Naive thymus-derived CD4-positive, alpha-beta T cell (primary cell): ENCODE measurements around the gene GPR32. TPM values are rescaled to one million over a fixed set of nuclear protein-coding genes. Genes with fewer than 3 reads are reported as not detected.
A peak's percentile ranks its signal among the peaks of the same experiment; 100 is the strongest.

Source experiments
- ATAC-seq: fragments of 150-1000 bp; cut with Tn5 transposase; 2 replicates; pipeline ENCODE4 v1.10.0; 2021; ENCODE audit warnings: mild to moderate bottlenecking, moderate library complexity
- CTCF ChIA-PET: fragments of 350-600 bp; sonication (Branson Sonifier 250); formaldehyde crosslinking; loops from one replicate; lab custom pipeline; 2021; ENCODE audit warnings: antibody characterized with exemption; lab: Charles Lee
- POLR2A ChIA-PET: fragments of 350-600 bp; sonication (Branson Sonifier 250); formaldehyde crosslinking; loops from one replicate; lab custom pipeline; 2021; ENCODE audit warnings: antibody characterized with exemption, inconsistent platforms; lab: Charles Lee
- DNase-seq, 9 donors: peaks; one replicate each; pipeline versions ENCODE4 v3.0.0 to v3.0.0-alpha.2; 2020 to 2022; ENCODE audit warnings: mixed read lengths in 1 of 9
- H3K27ac ChIP-seq: one replicate; pipeline ENCODE4 v1.7.0; 2013; ENCODE audit warnings: mild to moderate bottlenecking, low read depth, low read length, moderate library complexity
- H3K27me3 ChIP-seq, 2 donors: one replicate each; pipeline ENCODE4 v1.7.0; 2013; ENCODE audit warnings: low read length in 2 of 2, mild to moderate bottlenecking in 2 of 2, moderate library complexity in 2 of 2; ENCODE audit not compliant: control insufficient read depth in 2 of 2, insufficient read depth in 2 of 2
- H3K36me3 ChIP-seq, 3 experiments: 1 replicate in 2 of 3; 2 replicates in 1 of 3; pipeline ENCODE4 v1.7.0; 2013; ENCODE audit warnings: low read length in 3 of 3, mild to moderate bottlenecking in 3 of 3, moderate library complexity in 1 of 3; ENCODE audit not compliant: insufficient read depth in 3 of 3, control insufficient read depth in 2 of 3
- H3K4me1 ChIP-seq, 2 donors: one replicate each; pipeline ENCODE4 v1.7.0; 2013; ENCODE audit warnings: low read length in 2 of 2, mild to moderate bottlenecking in 2 of 2, moderate library complexity in 1 of 2; ENCODE audit not compliant: control insufficient read depth in 2 of 2, insufficient read depth in 2 of 2
- H3K4me3 ChIP-seq: 2 replicates; pipeline ENCODE4 v1.7.0; 2013; ENCODE audit warnings: mild to moderate bottlenecking, low read length
- H3K9me3 ChIP-seq, 3 experiments: 1 replicate in 2 of 3; 2 replicates in 1 of 3; pipeline ENCODE4 v1.7.0; 2013; ENCODE audit warnings: low read length in 3 of 3; ENCODE audit not compliant: control insufficient read depth in 2 of 3
- H3K27ac Mint-ChIP-seq, 9 donors: one replicate each; pipeline ENCODE4 v1.8.0; 2020 to 2022; ENCODE audit warnings: mixed read lengths in 9 of 9, mild to moderate bottlenecking in 8 of 9, moderate library complexity in 5 of 9, inconsistent platforms in 2 of 9
- H3K27me3 Mint-ChIP-seq, 5 donors: one replicate each; pipeline ENCODE4 v1.8.0; 2021 to 2022; ENCODE audit warnings: mixed read lengths in 5 of 5, mild to moderate bottlenecking in 1 of 5
- H3K36me3 Mint-ChIP-seq, 5 donors: one replicate each; pipeline ENCODE4 v1.8.0; 2020 to 2022; ENCODE audit warnings: mixed read lengths in 5 of 5, mild to moderate bottlenecking in 3 of 5, inconsistent platforms in 1 of 5
- H3K4me1 Mint-ChIP-seq, 7 donors: one replicate each; pipeline ENCODE4 v1.8.0; 2020 to 2022; ENCODE audit warnings: mixed read lengths in 7 of 7, mild to moderate bottlenecking in 3 of 7, inconsistent platforms in 1 of 7
- H3K4me3 Mint-ChIP-seq, 10 donors: one replicate each; pipeline ENCODE4 v1.8.0; 2020 to 2022; ENCODE audit warnings: mild to moderate bottlenecking in 10 of 10, mixed read lengths in 10 of 10, moderate library complexity in 6 of 10, inconsistent platforms in 2 of 10
- H3K9me3 Mint-ChIP-seq, 11 donors: one replicate each; pipeline ENCODE4 v1.8.0; 2020 to 2022; ENCODE audit warnings: mixed read lengths in 11 of 11, mild to moderate bottlenecking in 4 of 11, inconsistent platforms in 1 of 11, moderate library complexity in 1 of 11
- intact Hi-C, 2 donors: fragments of 100-400 bp; cut with micrococcal nuclease; formaldehyde crosslinking; loops; one replicate each; pipeline ENCODE4 v1.15.1; 2023
- polyA plus RNA-seq, 2 donors: library from polyadenylated mRNA; unstranded; fragments of 300-500 nt; fragmentation: Illumina TruSeq; gene quantifications; one replicate each; pipeline ENCODE4 v1.2.3, GENCODE V29; 2021
- total RNA-seq, 6 experiments: library from RNA in 5 of 6; stranded (reverse) in 5 of 6; gene quantifications; 1 replicate in 5 of 6; 2 replicates in 1 of 6; pipeline ENCODE4 v1.2.3 and lab custom pipeline; 2021 to 2026

The GPR32 gene
- total and polyA plus RNA-seq, 7 experiments from 2014 or later = not detected

DNA sequence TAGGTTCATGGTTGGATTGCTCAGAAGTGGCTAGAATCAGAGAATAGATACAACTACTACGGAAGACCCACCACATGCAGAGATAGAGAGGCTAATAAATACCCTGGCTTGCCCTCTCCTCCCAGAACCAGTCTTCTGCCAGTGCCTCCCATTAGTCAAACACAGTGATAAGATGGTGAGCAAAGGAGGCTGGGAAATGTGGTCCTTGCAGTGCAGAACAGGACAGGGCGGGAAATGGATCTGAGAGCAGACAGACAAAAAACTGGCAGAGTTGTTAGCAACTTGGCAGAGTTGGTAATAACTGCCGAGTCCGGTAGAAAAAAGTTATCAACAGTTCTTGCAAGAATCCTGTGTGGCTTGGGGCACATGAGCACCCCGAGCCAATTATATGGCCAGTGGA is 44.6 kb downstream of the GPR32 start:
- Histone ChIP-seq H3K4me1 (peaks cover 0 to 4% of the 10 kb centered on the region in 2 donors), H3K4me3 (no peak overlapping the region), H3K9me3 (no peaks in the 10 kb centered on the region), H3K27me3 (peaks cover 0 to 13% of the 10 kb centered on the region in 2 donors), H3K36me3 (no peaks in the 10 kb centered on the region), H3K27ac (no peak overlapping the region)
- intact Hi-C loops = no loop called here
- DNase-seq (no peak), ATAC-seq (no peak)
- Mint-ChIP-seq H3K4me1 (peaks cover 9 to 18% (median 13%) of the 10 kb centered on the region in 7 donors), H3K4me3 (no peak overlapping the region), H3K36me3 (peaks cover 0 to 4% (median 0%) of the 10 kb centered on the region in 5 donors), H3K27me3 (peaks cover 31 to 54% (median 39%) of the 10 kb centered on the region in 5 donors), H3K9me3 (peaks cover 0 to 5% (median 0%) of the 10 kb centered on the region in 11 donors), H3K27ac (no peak overlapping the region)
- CTCF ChIA-PET = no interaction called here
- POLR2A ChIA-PET = no interaction called here

DNA sequence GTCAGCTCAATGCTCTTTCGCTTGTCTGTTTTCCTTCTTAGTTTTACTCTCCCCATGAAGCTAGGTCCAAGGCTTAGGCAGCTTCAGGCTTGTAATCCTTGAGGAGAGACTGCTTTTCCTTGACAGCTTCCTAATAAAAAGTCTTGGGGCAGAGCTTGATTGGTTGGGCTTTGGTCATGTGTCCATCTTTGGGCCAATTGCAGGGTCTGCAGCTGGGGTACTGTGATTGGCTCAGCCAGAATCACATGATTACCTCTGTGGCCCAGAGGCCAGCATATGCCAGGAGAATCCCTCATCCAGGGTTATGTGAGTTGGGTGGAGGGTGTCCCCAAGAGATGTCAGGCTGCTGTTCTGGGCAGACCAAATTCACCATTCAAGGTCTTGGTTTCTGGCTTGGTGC is 45.2 kb downstream of the GPR32 start:
- H3K27me3 Mint-ChIP-seq = peaks cover 36 to 60% (median 45%) of the 10 kb centered on the region in 5 donors
- CTCF ChIA-PET = no interaction called here
- H3K27ac Mint-ChIP-seq = no peak overlapping the region
- H3K27ac ChIP-seq = no peak overlapping the region
- no peak overlapping the region for H3K4me3 ChIP-seq
- no peaks in the 10 kb centered on the region for H3K36me3 ChIP-seq
- peaks cover 0 to 14% of the 10 kb centered on the region in 2 donors for H3K27me3 ChIP-seq
- no peak for ATAC-seq
- no peak for DNase-seq
- peaks cover 0 to 5% (median 0%) of the 10 kb centered on the region in 11 donors for H3K9me3 Mint-ChIP-seq
- H3K9me3 ChIP-seq = no peaks in the 10 kb centered on the region
- peaks cover 0 to 4% (median 2%) of the 10 kb centered on the region in 5 donors for H3K36me3 Mint-ChIP-seq
- intact Hi-C loops = no loop called here
- H3K4me3 Mint-ChIP-seq = no peak overlapping the region
- POLR2A ChIA-PET = no interaction called here
- peaks cover 0 to 4% of the 10 kb centered on the region in 2 donors for H3K4me1 ChIP-seq
- peaks cover 15 to 21% (median 18%) of the 10 kb centered on the region in 7 donors for H3K4me1 Mint-ChIP-seq

DNA sequence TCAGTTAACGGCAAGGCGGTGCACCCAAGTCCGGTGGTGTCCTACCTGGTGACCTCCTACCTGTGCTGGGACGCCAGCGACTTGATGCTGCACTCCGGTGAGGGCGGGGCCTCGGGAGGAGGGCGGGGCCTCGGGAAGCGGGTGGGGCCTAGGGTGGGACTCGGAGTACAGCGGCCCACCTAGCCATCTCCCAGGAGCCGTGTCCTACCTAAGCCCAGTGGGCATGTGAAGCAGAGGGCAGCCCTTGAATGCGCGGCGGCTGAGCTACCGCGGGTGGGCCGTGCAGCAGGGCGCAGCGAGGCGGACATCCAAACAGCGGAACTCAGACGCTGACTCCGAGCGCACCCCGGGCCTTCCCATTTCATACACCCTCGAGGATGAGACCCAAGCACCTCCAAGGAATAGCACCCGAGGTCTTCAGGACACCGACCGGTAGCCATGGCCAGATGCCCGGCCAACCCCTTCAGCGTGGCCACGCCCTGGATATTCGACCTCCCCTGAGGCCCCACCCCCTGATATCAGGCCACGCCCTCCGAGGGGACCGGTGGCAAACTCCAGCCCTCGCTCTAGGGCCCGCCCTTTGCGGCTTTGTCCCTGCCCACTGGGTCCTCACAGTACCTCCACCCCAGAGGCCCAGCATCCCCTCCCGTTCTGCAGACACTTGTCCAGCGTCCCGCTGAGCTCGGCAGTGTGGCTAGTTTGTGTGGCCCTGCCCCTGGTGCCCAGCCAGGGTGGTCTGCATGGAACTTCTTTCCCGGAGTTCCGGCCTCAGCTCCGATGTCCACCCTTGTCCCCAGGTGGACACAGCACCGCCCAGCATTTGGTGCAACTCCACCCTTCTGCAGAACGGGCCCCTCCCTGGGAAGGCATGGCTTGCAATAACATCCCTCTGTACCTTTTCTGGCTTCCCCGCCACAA is 47.9 kb downstream of the GPR32 start:
- Mint-ChIP-seq H3K27ac (peak overlapping the region in 1 of 9 donors; percentile 50), H3K27me3 (peaks cover 52 to 82% (median 69%) of the 10 kb centered on the region in 5 donors), H3K4me1 (peaks cover 21 to 28% (median 28%) of the 10 kb centered on the region in 7 donors), H3K4me3 (peak overlapping the region in 9 of 10 donors; percentile 57 to 84 (median 71)), H3K9me3 (peaks cover 0 to 2% (median 0%) of the 10 kb centered on the region in 11 donors), H3K36me3 (peaks cover 0 to 7% (median 4%) of the 10 kb centered on the region in 5 donors)
- DNase-seq (peak in 1 of 9 donors; percentile 81), ATAC-seq (peak; percentile 47)
- intact Hi-C loops = loop anchor here in 1 of 2 donors (1.0 kb wide), 1 partner anchor 13 kb away; no protein-coding TSS in a partner anchor
- no peak overlapping the region for H3K27ac ChIP-seq
- H3K4me1 ChIP-seq = peaks cover 0 to 4% of the 10 kb centered on the region in 2 donors
- peaks cover 0 to 14% of the 10 kb centered on the region in 2 donors for H3K27me3 ChIP-seq
- POLR2A ChIA-PET = no interaction called here
- H3K9me3 ChIP-seq = no peaks in the 10 kb centered on the region
- CTCF ChIA-PET = no interaction called here
- H3K4me3 ChIP-seq = peak overlapping the region; percentile 46
- no peaks in the 10 kb centered on the region for H3K36me3 ChIP-seq

DNA sequence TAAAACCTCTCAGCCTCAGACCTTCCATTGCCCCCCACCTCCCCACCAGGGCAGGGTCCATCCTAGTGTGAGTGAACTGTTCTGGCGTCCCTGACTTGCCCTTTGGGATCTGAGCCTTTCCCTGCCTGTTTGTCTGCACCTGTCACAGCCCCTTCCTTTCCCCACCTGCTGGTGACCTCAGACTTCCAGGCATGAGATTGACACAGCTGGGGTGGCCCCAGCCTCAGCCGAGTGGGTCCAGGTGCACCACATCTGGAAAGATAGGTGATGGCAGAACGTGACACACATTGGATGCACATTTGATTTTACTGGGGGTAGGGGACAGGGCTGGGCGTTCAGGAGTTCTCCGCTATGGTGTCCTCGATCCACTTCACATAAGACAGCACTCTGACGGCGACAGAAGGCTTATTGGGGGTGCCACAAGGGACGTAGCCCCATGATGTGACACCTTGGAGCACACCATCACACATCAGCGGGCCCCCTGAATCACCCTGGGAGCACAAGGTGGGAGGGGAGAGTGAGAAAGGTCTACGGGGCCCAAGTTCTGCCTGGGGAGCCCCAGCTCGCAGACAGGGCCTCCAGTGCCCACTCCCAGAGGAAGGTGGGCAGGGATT is 48.7 kb downstream of the GPR32 start:
- no peak overlapping the region for H3K27ac ChIP-seq
- intact Hi-C loops = loop anchor here in 1 of 2 donors (1.0 kb wide), 1 partner anchor 14 kb away; no protein-coding TSS in a partner anchor
- Mint-ChIP-seq H3K4me1 (peaks cover 21 to 28% (median 28%) of the 10 kb centered on the region in 7 donors), H3K27me3 (peaks cover 52 to 84% (median 72%) of the 10 kb centered on the region in 5 donors), H3K9me3 (peaks cover 0 to 2% (median 0%) of the 10 kb centered on the region in 11 donors), H3K27ac (peak overlapping the region in 1 of 9 donors; percentile 74), H3K36me3 (peaks cover 0 to 7% (median 4%) of the 10 kb centered on the region in 5 donors), H3K4me3 (peak overlapping the region in 9 of 10 donors; percentile 57 to 84 (median 71))
- CTCF ChIA-PET = no interaction called here
- H3K4me3 ChIP-seq = no peak overlapping the region
- no peaks in the 10 kb centered on the region for H3K36me3 ChIP-seq
- peaks cover 0 to 14% of the 10 kb centered on the region in 2 donors for H3K27me3 ChIP-seq
- DNase-seq (no peak), ATAC-seq (no peak)
- POLR2A ChIA-PET = no interaction called here
- H3K9me3 ChIP-seq = no peaks in the 10 kb centered on the region
- H3K4me1 ChIP-seq = peaks cover 0 to 4% of the 10 kb centered on the region in 2 donors

DNA sequence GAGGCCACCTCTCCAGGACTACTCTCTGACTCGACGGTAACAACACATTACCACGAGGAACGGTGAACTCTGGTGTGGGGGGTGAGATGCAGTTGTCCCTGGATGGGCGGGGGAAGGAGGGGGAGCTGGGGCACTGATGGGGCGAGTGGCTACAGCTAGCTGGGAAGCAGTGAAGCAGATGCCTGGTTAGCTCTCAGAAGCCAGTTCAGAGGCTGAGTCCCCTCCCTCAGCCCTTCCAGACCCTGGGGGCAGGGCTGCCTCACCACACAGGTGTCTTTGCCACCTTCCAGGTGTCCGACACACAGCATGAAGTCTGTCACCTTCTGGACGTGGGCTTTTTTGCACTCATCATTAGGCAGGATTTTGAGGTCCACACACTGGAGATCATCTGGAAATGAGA is 49.4 kb downstream of the GPR32 start:
- Mint-ChIP-seq H3K27ac (no peak overlapping the region), H3K4me3 (peak overlapping the region in 6 of 10 donors; percentile 64 to 81 (median 69)), H3K4me1 (peaks cover 21 to 28% (median 28%) of the 10 kb centered on the region in 7 donors), H3K36me3 (peaks cover 0 to 7% (median 4%) of the 10 kb centered on the region in 5 donors), H3K9me3 (peaks cover 0 to 2% (median 0%) of the 10 kb centered on the region in 11 donors), H3K27me3 (peaks cover 49 to 80% (median 74%) of the 10 kb centered on the region in 5 donors)
- H3K4me3 ChIP-seq = no peak overlapping the region
- H3K36me3 ChIP-seq = no peaks in the 10 kb centered on the region
- ChIA-PET CTCF (no interaction called here), POLR2A (no interaction called here)
- peaks cover 0 to 4% of the 10 kb centered on the region in 2 donors for H3K4me1 ChIP-seq
- intact Hi-C loops = no loop called here
- peaks cover 0 to 14% of the 10 kb centered on the region in 2 donors for H3K27me3 ChIP-seq
- ATAC-seq (no peak), DNase-seq (no peak)
- no peak overlapping the region for H3K27ac ChIP-seq
- H3K9me3 ChIP-seq = no peaks in the 10 kb centered on the region

DNA sequence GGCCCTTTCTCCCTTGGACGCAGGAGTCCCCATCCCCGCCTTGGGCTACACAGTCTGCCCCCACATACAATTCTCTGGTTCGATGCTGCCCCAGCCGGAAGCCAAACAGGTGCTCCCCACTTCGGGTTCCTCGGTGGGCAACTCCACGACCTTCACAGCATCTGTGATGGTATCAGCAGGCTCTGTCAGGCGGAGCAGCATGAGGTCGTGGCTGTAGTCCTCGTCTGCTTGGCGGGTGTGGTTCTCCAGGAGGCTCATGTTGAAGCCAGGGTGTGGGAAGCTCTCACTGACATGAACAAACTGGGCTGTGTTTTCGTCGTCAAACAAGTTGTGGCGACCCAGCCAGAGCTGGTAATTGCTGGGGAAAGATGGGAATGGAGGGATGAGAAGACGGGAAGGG is 49.8 kb downstream of the GPR32 start:
- ATAC-seq = no peak
- ChIA-PET POLR2A (no interaction called here), CTCF (no interaction called here)
- peaks cover 0 to 7% (median 4%) of the 10 kb centered on the region in 5 donors for H3K36me3 Mint-ChIP-seq
- peak overlapping the region in 9 of 10 donors; percentile 27 to 97 (median 65) for H3K4me3 Mint-ChIP-seq
- peaks cover 21 to 28% (median 28%) of the 10 kb centered on the region in 7 donors for H3K4me1 Mint-ChIP-seq
- no peak overlapping the region for H3K27ac ChIP-seq
- peaks cover 0 to 2% (median 0%) of the 10 kb centered on the region in 11 donors for H3K9me3 Mint-ChIP-seq
- H3K36me3 ChIP-seq = no peaks in the 10 kb centered on the region
- no peak for DNase-seq
- peaks cover 0 to 14% of the 10 kb centered on the region in 2 donors for H3K27me3 ChIP-seq
- intact Hi-C loops = no loop called here
- H3K4me3 ChIP-seq = no peak overlapping the region
- no peaks in the 10 kb centered on the region for H3K9me3 ChIP-seq
- peaks cover 47 to 76% (median 71%) of the 10 kb centered on the region in 5 donors for H3K27me3 Mint-ChIP-seq
- H3K27ac Mint-ChIP-seq = peak overlapping the region in 2 of 9 donors; percentile 7 to 28
- H3K4me1 ChIP-seq = peaks cover 0 to 4% of the 10 kb centered on the region in 2 donors
